Fibroblast of skin of right quadriceps (primary cell): ENCODE measurements around the gene ZNF618.
A peak's percentile ranks its signal among the peaks of the same experiment; 100 is the strongest.
"Not testable (repeated sequence)": the region's sequence is repeated elsewhere in the genome, so short reads cannot be mapped to it uniquely, and the experiment has no call there.

Source experiments
- DNase-seq: peaks from one replicate; pipeline ENCODE4 v3.0.0-alpha.2; 2013

The ZNF618 gene

GRCh38 chr9:114069476-114070187, 193.5 kb downstream of the ZNF618 start:
- no peak for DNase-seq

GRCh38 chr9:114070188-114071103, 194.3 kb downstream of the ZNF618 start:
- no peak for DNase-seq

GRCh38 chr9:114071197-114071795, 195.2 kb downstream of the ZNF618 start:
- no peak for DNase-seq

GRCh38 chr9:114072184-114073140, 196.4 kb downstream of the ZNF618 start:
- DNase-seq: no peak

GRCh38 chr9:114075602-114076001, 199.5 kb downstream of the ZNF618 start:
- DNase-seq: no peak

- DNase-seq: no peak
Measured at GRCh38 chr9:114076237-114077161, 200.4 kb downstream of the ZNF618 start.

- no peak for DNase-seq
Measured at GRCh38 chr9:114077162-114077837, 201.2 kb downstream of the ZNF618 start.

GRCh38 chr9:114078021-114078780, 202.1 kb downstream of the ZNF618 start, which contains the start of gene AMBP:
Gene AMBP (minus strand): TSS chr9:114078300. CDS start chr9:114078209, 91 bp downstream.
- DNase-seq: no peak

- no peak for DNase-seq
Measured at GRCh38 chr9:114078781-114079156, 202.7 kb downstream of the ZNF618 start.

GRCh38 chr9:114080195-114080772, 204.2 kb downstream of the ZNF618 start:
- no peak for DNase-seq

GRCh38 chr9:114080773-114081440, 204.8 kb downstream of the ZNF618 start:
- no peak for DNase-seq

GRCh38 chr9:114081441-114082016, 205.4 kb downstream of the ZNF618 start:
- no peak for DNase-seq

- peak; percentile 82 for DNase-seq
Measured at GRCh38 chr9:114082017-114082762, 206.1 kb downstream of the ZNF618 start.

- DNase-seq: not testable (repeated sequence)
Measured at GRCh38 chr9:114082763-114083412, 206.8 kb downstream of the ZNF618 start.

GRCh38 chr9:114083666-114084065, 207.6 kb downstream of the ZNF618 start:
- no peak for DNase-seq

- no peak for DNase-seq
Measured at GRCh38 chr9:114084282-114085073, 208.4 kb downstream of the ZNF618 start.
